Measurements from ENCODE around the gene GMFB.

Gene GMFB

DNA sequence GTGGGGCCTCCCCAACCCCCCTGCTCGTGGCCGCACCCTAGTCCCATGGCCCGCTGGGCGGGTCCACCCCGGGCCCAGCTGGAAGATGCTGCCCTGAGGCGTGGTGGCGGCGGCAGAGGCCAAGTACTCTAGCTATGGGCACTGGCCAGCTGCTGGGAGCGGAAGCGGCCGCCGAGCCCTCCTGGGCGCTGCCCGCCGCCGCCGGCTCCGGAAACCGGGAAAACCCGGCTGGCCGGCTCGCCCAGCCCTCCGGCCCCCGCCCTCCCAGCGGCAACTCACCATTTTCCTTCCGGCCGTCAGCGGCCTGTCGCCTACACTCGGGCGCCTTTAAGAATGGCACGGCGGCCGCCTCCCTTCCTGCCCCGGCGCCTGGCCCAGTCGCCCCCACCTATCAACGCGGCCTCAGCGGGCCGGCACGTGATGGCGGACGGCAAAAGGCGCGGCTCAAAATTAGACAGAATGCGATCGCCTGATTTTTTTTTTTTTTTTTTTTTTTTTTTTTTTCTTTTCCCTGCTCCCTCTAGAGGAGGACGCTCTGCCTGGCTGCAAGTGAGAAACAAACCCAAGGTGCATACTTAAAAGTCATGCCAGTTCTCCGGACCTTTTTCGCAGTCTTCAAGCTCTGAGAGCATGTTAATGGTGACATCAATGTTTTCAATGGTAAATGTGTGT lies at the start of gene GMFB:
Gene GMFB, minus strand, starts transcription at position 335 of the 672 bp plus-strand sequence. Its CDS starts 53 bp downstream, at position 282.
- DNase-seq, result peak; percentile 87

DNA sequence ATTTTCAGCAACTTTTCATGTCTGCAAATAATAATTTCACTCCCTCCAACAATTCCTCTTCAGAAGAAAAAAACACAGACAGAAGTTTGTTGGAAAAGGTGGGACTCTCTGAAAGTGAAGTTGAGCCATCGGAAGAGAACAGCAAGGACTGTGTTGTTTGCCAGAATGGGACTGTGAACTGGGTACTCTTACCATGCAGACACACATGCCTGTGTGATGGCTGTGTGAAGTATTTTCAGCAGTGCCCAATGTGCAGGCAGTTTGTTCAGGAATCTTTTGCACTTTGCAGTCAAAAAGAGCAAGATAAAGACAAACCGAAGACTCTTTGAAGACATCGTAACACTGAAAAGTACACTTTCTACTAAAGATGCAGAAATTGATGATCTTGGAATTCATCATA lies 49.3 kb upstream of the GMFB start:
- DNase-seq, result no peak

DNA sequence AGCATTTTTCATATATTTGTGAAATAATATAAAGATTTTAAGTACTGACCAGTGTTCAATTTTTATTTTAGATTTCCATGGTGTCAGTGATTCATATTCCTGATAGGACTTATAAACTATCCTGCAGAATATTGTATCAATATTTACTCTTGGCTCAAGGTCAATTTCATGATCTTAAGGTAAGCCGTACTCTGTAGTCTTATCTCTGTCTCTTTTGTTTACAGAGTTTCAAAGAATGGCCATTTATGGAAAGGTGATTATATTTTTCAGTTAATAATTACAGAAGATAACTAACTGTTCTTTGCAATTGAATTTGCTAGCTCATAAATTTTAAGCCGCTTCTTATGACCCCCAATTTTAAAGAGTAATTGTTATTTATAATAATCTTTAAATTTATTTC lies 48.9 kb upstream of the GMFB start:
- DNase-seq, result no peak

DNA sequence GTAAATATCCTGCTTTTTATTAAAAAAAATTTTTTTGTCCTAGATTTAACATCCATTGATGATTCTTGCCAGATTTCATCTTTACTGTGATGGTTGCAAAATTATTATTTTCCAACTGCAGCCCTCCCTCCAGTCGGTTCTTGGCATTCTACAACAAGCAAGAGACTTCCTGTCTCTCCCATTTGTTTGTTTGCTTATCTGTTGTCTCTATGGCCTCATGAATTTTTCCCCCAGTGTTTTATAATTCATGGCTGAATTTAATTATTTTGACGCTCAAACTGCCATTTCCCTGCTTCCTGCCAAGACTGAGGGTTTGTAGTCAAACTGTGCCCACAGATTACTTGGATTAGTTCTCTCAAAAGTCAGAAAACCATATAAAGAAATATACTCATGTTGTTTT lies 46.9 kb upstream of the GMFB start:
- DNase-seq, result no peak

DNA sequence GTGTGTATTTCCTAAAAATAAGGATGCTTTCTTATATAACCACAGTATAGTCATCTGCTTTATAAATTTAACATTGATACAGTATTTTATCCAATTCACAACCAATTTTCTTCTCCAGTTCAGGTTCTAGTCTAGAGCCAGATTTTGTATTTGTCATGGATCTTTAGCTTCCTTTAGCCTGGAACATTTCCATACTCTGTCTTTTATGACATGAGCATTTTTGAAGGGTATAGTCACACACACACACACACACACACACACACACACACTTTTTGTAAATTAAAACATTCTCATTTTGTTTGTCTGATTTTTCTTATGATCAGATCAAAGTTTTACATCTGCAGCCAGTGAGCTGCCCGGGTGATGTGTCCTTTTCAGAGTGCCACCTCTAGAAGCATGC lies 46.3 kb upstream of the GMFB start:
- no peak for DNase-seq

- DNase-seq, result no peak
Observed at GRCh38 chr14:54533100-54533499, 44.3 kb upstream of the GMFB start.

GRCh38 chr14:54532111-54533012 lies 43.6 kb upstream of the GMFB start:
- no peak for DNase-seq

DNA sequence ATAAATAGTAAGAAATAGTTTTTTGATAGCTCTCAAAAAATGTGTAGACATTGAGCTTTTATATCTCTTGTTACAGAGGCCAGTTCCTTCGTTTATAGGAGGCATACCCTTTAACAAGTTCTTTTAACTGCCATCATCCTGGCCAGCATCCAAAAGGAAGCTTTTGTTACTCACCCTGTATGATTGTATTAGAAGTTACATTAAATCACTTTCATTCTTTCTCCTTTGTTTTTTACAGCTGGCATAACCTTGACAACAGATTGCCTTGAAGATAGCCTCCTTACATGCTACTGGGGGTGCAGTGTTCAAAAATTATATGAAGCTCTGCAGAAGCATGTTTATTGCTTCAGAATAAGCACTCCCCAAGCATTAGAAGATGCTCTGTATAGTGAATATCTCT lies 41.0 kb upstream of the GMFB start:
- no peak for DNase-seq

DNA sequence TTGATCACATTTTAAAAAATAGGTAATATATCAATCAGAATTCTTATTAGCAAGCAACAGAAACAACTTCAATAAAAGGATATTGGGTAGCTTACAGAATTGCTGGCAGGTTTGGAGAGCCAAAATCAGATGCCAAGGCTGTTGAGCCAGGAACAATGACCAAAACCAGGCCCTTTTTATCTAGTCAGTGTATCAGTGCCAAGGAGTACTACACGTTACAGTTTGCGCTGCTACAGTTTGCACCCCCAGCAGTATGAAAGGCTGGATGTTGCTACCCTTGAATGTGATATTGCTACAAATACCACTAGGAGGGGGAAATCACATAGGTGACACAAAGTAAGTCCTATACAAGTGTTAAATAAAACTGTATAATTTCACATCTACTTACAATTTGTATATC lies 40.2 kb upstream of the GMFB start:
- DNase-seq, result no peak

- DNase-seq, result no peak
Observed at GRCh38 chr14:54524410-54524809, 35.6 kb upstream of the GMFB start.

DNA sequence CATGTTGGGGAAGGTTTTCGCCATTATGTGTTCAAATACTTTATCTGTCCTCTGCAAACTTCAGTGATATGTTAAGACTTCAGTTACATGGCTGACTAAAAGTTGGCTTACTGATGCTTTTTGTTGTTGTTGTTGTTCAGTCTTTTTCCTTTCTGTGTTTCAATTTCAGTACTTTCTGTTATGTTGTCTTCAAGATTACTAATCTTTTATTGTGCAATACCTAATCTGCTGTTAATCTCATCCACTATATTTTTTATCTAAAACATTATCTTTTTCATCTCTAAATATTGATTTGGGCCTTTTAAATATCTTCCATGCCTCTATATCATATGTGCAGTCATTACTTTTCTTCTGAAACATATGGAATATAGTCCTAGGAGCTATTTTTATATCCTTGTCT lies 27.9 kb upstream of the GMFB start:
- no peak for DNase-seq

DNA sequence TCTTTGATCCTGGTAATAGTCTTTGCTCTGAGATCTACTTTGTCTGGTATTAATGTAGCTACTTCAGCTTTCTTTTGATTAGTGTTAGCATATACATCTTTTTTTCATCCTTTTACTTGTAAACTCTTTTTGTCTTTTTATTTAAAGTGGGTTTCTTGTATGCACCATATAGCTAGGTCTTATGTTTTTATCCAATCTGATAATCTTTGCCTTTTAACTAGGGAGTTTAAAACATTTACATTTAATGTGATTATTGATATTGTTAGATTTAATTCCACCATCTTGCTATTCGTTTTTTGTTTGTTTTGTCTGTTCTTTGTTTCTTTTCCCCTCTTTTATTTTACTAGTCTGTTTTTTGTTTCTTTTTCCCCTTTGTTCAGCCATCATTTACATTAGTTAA lies 26.9 kb upstream of the GMFB start:
- DNase-seq, result no peak

GRCh38 chr14:54512393-54512792 lies 23.6 kb upstream of the GMFB start:
- DNase-seq, result no peak

DNA sequence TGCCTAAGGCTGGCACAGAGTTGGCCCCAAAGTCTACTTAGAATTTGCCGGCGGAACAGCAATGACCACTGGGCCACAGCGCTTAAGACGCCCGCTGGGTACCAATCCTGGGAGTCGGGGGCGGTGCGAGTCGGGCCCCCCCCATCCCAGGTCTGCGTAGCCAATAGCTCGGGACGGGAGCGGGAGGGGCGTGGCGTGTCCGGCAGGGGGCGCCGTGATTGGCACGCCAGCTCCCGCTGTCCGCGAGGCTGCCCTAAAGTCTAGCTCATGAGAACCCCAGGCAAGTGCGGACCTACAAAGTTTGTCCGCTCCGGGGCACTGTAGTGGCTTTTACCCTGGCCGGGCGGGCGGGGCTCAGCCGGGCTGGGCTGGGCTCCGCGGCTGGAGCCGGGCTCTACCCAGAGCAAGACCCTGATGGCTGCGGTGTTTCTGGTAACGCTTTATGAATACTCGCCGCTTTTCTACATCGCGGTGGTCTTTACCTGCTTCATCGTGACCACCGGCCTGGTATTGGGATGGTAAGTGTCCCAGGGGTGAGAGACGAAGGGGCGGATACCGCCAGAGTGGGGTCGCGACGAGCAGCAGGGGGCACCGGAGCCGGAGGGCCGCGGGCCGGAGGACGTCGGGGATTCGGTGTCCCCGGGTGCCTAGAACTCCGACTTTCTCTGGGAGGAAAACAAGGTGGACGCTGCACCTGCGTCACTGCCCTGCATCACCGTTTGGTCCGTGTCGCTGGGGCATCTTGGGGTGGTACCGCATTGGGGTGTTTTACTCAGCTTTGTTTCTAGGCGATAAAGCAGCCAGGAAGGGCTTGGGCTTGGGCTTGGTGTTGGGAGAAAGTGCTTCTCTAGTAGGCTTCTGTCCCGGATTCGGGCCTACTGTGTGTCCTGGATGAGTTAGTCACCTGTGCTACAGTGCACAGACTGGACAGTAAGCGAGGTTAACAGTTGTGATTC lies 21.0 kb upstream of the GMFB start, which contains the start of gene CGRRF1:
Gene CGRRF1, plus strand, starts transcription at position 361 of the 956 bp plus-strand sequence. Its CDS starts 54 bp downstream, at position 415.
- peak; percentile 97 for DNase-seq

DNA sequence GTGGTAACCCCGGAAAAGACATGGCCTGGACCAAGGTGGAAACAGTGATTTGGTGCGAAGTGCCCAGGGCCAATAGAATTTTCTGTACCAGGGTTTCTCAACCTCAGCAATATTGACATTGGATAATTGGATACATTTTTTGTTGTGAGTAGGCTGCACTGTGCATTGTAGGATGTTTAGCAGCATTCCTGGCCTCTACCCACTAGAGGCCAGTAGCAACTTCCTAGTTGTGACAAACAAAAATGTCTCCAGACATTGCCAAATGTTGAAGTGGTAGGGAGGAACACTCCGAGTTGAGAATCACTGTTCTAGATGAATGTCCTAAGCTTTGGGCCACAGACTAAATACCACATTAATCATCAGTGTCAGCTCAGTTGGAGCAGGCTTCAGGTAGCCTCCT lies 14.7 kb upstream of the GMFB start:
- DNase-seq, result no peak

- no peak for DNase-seq
Observed at GRCh38 chr14:54502602-54503001, 13.8 kb upstream of the GMFB start.

DNA sequence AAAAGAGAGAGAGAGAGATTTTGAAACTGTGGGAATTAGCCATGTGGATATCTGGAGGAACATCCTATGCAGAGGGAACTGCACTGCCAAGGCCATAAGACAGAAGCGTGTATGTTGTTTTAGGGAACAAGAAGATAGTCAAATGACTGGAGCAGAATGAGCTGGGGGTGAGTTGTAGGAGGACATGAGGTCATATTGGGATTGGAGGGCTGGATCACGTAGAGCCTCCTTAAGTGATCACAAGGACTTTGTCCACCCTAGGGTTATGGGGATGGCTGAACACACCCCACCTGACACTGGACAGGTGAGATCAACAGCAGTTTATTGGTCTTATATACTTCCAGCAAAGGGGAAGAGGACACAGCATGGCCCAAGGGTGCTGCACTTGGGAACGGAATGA lies 12.7 kb upstream of the GMFB start:
- no peak for DNase-seq

DNA sequence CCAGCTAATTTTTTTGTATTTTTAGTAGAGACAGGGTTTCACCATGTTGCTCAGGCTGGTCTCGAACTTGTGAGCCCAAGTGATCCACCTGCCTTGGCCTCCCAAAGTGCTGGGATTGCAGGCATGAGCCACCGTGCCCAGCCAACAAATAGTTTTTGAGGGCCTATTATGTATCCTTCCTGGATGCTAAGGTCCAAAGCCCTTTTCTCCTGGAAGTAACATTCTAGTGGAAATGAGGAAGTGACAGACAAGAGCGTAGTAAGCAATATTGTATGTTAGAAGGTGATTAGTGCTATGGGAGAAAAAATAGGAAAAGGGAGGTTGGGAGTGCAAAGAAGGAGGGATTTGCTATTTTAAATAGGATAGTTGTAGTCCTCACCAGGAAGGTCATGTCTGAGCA lies 12.0 kb upstream of the GMFB start:
- DNase-seq, result no peak

- no peak for DNase-seq
Observed at GRCh38 chr14:54498579-54498978, 9.8 kb upstream of the GMFB start.

- no peak for DNase-seq
Observed at GRCh38 chr14:54498095-54498531, 9.3 kb upstream of the GMFB start.

GRCh38 chr14:54497224-54497623 lies 8.4 kb upstream of the GMFB start:
- DNase-seq, result no peak

DNA sequence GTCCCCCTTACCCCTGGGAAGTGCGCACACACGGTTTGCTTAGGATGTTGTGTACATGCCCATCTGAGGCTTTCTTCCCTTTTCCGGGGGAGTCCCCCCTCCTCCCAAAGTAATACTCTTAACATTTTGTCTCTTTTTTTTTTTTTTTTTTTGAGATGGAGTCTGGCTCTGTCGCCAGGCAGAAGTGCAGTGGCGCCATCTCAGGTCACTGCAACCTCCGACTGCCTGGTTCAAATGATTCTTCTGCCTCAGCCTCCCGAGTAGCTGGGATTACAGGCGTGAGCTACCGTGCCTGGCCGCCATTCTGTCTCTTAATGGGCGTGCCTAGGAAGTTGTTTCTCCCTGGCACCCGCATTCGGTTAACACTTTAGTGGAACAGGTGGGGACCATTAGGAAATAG lies 4.5 kb upstream of the GMFB start:
- DNase-seq, result no peak

Measured in stimulated activated naive CD4-positive, alpha-beta T cell treated with Interleukin-2 at 50 U/mL for 16 hours (primary cell).